Hematopoietic multipotent progenitor cell (in vitro differentiated cells): ENCODE results near the gene FLRT1. TPM values are rescaled to one million over a fixed set of nuclear protein-coding genes. Genes with fewer than 3 reads are reported as not detected.

Source experiments
- DNase-seq, 3 donors: peaks; one replicate each; pipeline ENCODE4 v3.0.0-alpha.2; 2011 to 2015; ENCODE audit warnings: low read depth in 2 of 3, low spot score in 2 of 3
- total RNA-seq: library from RNA; depleted of rRNA; stranded (reverse); fragments of >200 nt; gene quantifications from one replicate; pipeline ENCODE4 v1.2.3, GENCODE V29; 2012

Gene FLRT1
- total RNA-seq, 1 donor = under 0.01 TPM

- DNase-seq = no peak
Measured at GRCh38 chr11:64023712-64024710, 11.7 kb upstream of the FLRT1 start.

GRCh38 chr11:64025205-64025604 lies 10.5 kb upstream of the FLRT1 start:
- no peak for DNase-seq

GRCh38 chr11:64026575-64027205 lies 9.0 kb upstream of the FLRT1 start:
- no peak for DNase-seq

GRCh38 chr11:64027651-64028397 lies 7.9 kb upstream of the FLRT1 start:
- peak in 1 of 3 donors; percentile 51 for DNase-seq

- DNase-seq = peak in 1 of 3 donors; percentile 33
Measured at GRCh38 chr11:64028398-64029115, 7.2 kb upstream of the FLRT1 start.

- DNase-seq = no peak
Measured at GRCh38 chr11:64029773-64030172, 6.0 kb upstream of the FLRT1 start.

GRCh38 chr11:64031001-64031400 lies 4.7 kb upstream of the FLRT1 start:
- no peak for DNase-seq

- DNase-seq = no peak
Measured at GRCh38 chr11:64032050-64032449, 3.7 kb upstream of the FLRT1 start.

- DNase-seq = peak in 1 of 3 donors; percentile 17
Measured at GRCh38 chr11:64034411-64034811, 1.3 kb upstream of the FLRT1 start.

- no peak for DNase-seq
Measured at GRCh38 chr11:64035081-64035524, 628 bp upstream of the FLRT1 start.

GRCh38 chr11:64036087-64037026 lies 626 bp downstream of the FLRT1 start:
- peak in 2 of 3 donors; percentile 60 to 63 for DNase-seq

GRCh38 chr11:64037027-64037634 lies 1.4 kb downstream of the FLRT1 start:
- no peak for DNase-seq

GRCh38 chr11:64038500-64038899 lies 2.8 kb downstream of the FLRT1 start:
- no peak for DNase-seq

- no peak for DNase-seq
Measured at GRCh38 chr11:64039012-64039665, 3.4 kb downstream of the FLRT1 start.

GRCh38 chr11:64040684-64041322 lies 5.1 kb downstream of the FLRT1 start:
- DNase-seq = no peak

GRCh38 chr11:64041846-64042245 lies 6.1 kb downstream of the FLRT1 start:
- DNase-seq = no peak

- DNase-seq = no peak
Measured at GRCh38 chr11:64042301-64042700, 6.6 kb downstream of the FLRT1 start.

GRCh38 chr11:64043545-64043944 lies 7.8 kb downstream of the FLRT1 start:
- no peak for DNase-seq
